ENCODE data around the gene EHMT2. TPM values are rescaled to one million over a fixed set of nuclear protein-coding genes. Genes with fewer than 3 reads are reported as not detected.
A peak's percentile ranks its signal among the peaks of the same experiment; 100 is the strongest.

EHMT2 gene
- total and polyA plus RNA-seq, 5 donors = 13.5 to 24.0 (median 19.9) TPM

- DNase-seq (peak in 2 of 3 donors; percentile 76 to 78), ATAC-seq (peak; percentile 17 to 23)
- Histone ChIP-seq H3K27ac (ENCODE audit: low read length) (no peak overlapping the region), H3K4me1 (ENCODE audit: control insufficient read depth, insufficient read depth, low read length) (no peaks in the 10 kb centered on the region), H3K9me3 (ENCODE audit: control insufficient read depth, low read length) (no peaks in the 10 kb centered on the region), H3K4me3 (ENCODE audit: low read length) (no peak overlapping the region), H3K27me3 (ENCODE audit: control insufficient read depth, insufficient read depth) (no peaks in the 10 kb centered on the region)
- intact Hi-C loops (cut with DNase I) = no loop called here
- 85% methylated on average over 43 of the region's 43 CpGs for WGBS
These were observed 8.9 kb downstream of the EHMT2 start for GRCh38 chr6:31888276-31889258.

GRCh38 chr6:31887173-31888007 is 10.1 kb downstream of the EHMT2 start:
- no peak overlapping the region for H3K27ac ChIP-seq (ENCODE audit: low read length)
- no peak overlapping the region for H3K4me3 ChIP-seq (ENCODE audit: low read length)
- no peak for ATAC-seq
- H3K4me1 ChIP-seq (ENCODE audit: control insufficient read depth, insufficient read depth, low read length) = no peaks in the 10 kb centered on the region
- no peak for DNase-seq
- intact Hi-C loops (cut with DNase I) = no loop called here
- 89% methylated on average over 19 of the region's 19 CpGs for WGBS
- no peaks in the 10 kb centered on the region for H3K27me3 ChIP-seq (ENCODE audit: control insufficient read depth, insufficient read depth)
- no peaks in the 10 kb centered on the region for H3K9me3 ChIP-seq (ENCODE audit: control insufficient read depth, low read length)

- Histone ChIP-seq H3K27ac (ENCODE audit: low read length) (no peak overlapping the region), H3K9me3 (ENCODE audit: control insufficient read depth, low read length) (no peaks in the 10 kb centered on the region), H3K4me1 (ENCODE audit: control insufficient read depth, insufficient read depth, low read length) (no peaks in the 10 kb centered on the region), H3K27me3 (ENCODE audit: control insufficient read depth, insufficient read depth) (no peaks in the 10 kb centered on the region), H3K4me3 (ENCODE audit: low read length) (no peak overlapping the region)
- DNase-seq = peak in 2 of 3 donors; percentile 40 to 56
- intact Hi-C loops (cut with DNase I) = no loop called here
- no peak for ATAC-seq
- WGBS = 93% methylated on average over 18 of the region's 18 CpGs
These were observed 10.9 kb downstream of the EHMT2 start for GRCh38 chr6:31886541-31886991.

- Histone ChIP-seq H3K27me3 (ENCODE audit: control insufficient read depth, insufficient read depth) (no peaks in the 10 kb centered on the region), H3K27ac (ENCODE audit: low read length) (no peak overlapping the region), H3K4me1 (ENCODE audit: control insufficient read depth, insufficient read depth, low read length) (no peaks in the 10 kb centered on the region), H3K4me3 (ENCODE audit: low read length) (no peak overlapping the region), H3K9me3 (ENCODE audit: control insufficient read depth, low read length) (no peaks in the 10 kb centered on the region)
- WGBS = 94% methylated on average over 22 of the region's 22 CpGs
- DNase-seq (peak in 2 of 3 donors; percentile 27 to 39), ATAC-seq (no peak)
- intact Hi-C loops (cut with DNase I) = no loop called here
These were observed 12.9 kb downstream of the EHMT2 start for GRCh38 chr6:31884528-31885035.

GRCh38 chr6:31883676-31884075 is 13.8 kb downstream of the EHMT2 start:
- intact Hi-C loops (cut with DNase I) = no loop called here
- DNase-seq (peak in 1 of 3 donors; percentile 12), ATAC-seq (no peak)
- Histone ChIP-seq H3K27ac (ENCODE audit: low read length) (no peak overlapping the region), H3K27me3 (ENCODE audit: control insufficient read depth, insufficient read depth) (no peaks in the 10 kb centered on the region), H3K4me3 (ENCODE audit: low read length) (no peak overlapping the region), H3K4me1 (ENCODE audit: control insufficient read depth, insufficient read depth, low read length) (no peaks in the 10 kb centered on the region), H3K9me3 (ENCODE audit: control insufficient read depth, low read length) (no peaks in the 10 kb centered on the region)
- 93% methylated on average over 12 of the region's 12 CpGs for WGBS

GRCh38 chr6:31882344-31882743 is 15.2 kb downstream of the EHMT2 start:
- WGBS = 81% methylated on average over 6 of the region's 6 CpGs
- H3K27me3 ChIP-seq (ENCODE audit: control insufficient read depth, insufficient read depth) = no peaks in the 10 kb centered on the region
- intact Hi-C loops (cut with DNase I) = no loop called here
- no peaks in the 10 kb centered on the region for H3K4me1 ChIP-seq (ENCODE audit: control insufficient read depth, insufficient read depth, low read length)
- peak in 1 of 3 donors; percentile 46 for DNase-seq
- H3K4me3 ChIP-seq (ENCODE audit: low read length) = no peak overlapping the region
- ATAC-seq = no peak
- H3K9me3 ChIP-seq (ENCODE audit: control insufficient read depth, low read length) = no peaks in the 10 kb centered on the region
- H3K27ac ChIP-seq (ENCODE audit: low read length) = no peak overlapping the region

- Histone ChIP-seq H3K27ac (ENCODE audit: low read length) (no peak overlapping the region), H3K9me3 (ENCODE audit: control insufficient read depth, low read length) (no peaks in the 10 kb centered on the region), H3K4me3 (ENCODE audit: low read length) (no peak overlapping the region), H3K27me3 (ENCODE audit: control insufficient read depth, insufficient read depth) (no peaks in the 10 kb centered on the region), H3K4me1 (ENCODE audit: control insufficient read depth, insufficient read depth, low read length) (no peaks in the 10 kb centered on the region)
- WGBS = 80% methylated on average over 9 of the region's 9 CpGs
- DNase-seq (peak in 2 of 3 donors; percentile 29 to 31), ATAC-seq (no peak)
- intact Hi-C loops (cut with DNase I) = no loop called here
These were observed 16.2 kb downstream of the EHMT2 start for GRCh38 chr6:31881136-31881859.

- no peak overlapping the region for H3K4me3 ChIP-seq (ENCODE audit: low read length)
- H3K4me1 ChIP-seq (ENCODE audit: control insufficient read depth, insufficient read depth, low read length) = no peaks in the 10 kb centered on the region
- ATAC-seq (no peak), DNase-seq (no peak)
- H3K9me3 ChIP-seq (ENCODE audit: control insufficient read depth, low read length) = no peaks in the 10 kb centered on the region
- 90% methylated on average over 10 of the region's 10 CpGs for WGBS
- no peak overlapping the region for H3K27ac ChIP-seq (ENCODE audit: low read length)
- intact Hi-C loops (cut with DNase I) = no loop called here
- H3K27me3 ChIP-seq (ENCODE audit: control insufficient read depth, insufficient read depth) = no peaks in the 10 kb centered on the region
These were observed 16.9 kb downstream of the EHMT2 start for GRCh38 chr6:31880616-31881015.

GRCh38 chr6:31879901-31880300 is 17.6 kb downstream of the EHMT2 start:
- H3K4me3 ChIP-seq (ENCODE audit: low read length) = no peak overlapping the region
- peak in 1 of 3 donors; percentile 75 for DNase-seq
- no peaks in the 10 kb centered on the region for H3K27me3 ChIP-seq (ENCODE audit: control insufficient read depth, insufficient read depth)
- intact Hi-C loops (cut with DNase I) = no loop called here
- no peaks in the 10 kb centered on the region for H3K4me1 ChIP-seq (ENCODE audit: control insufficient read depth, insufficient read depth, low read length)
- no peak for ATAC-seq
- no peak overlapping the region for H3K27ac ChIP-seq (ENCODE audit: low read length)
- WGBS = 64% methylated on average over 10 of the region's 10 CpGs
- H3K9me3 ChIP-seq (ENCODE audit: control insufficient read depth, low read length) = no peaks in the 10 kb centered on the region

GRCh38 chr6:31879143-31879542 is 18.4 kb downstream of the EHMT2 start:
- H3K27me3 ChIP-seq (ENCODE audit: control insufficient read depth, insufficient read depth) = no peaks in the 10 kb centered on the region
- DNase-seq = no peak
- H3K9me3 ChIP-seq (ENCODE audit: control insufficient read depth, low read length) = no peaks in the 10 kb centered on the region
- H3K27ac ChIP-seq (ENCODE audit: low read length) = no peak overlapping the region
- ATAC-seq = no peak
- no peak overlapping the region for H3K4me3 ChIP-seq (ENCODE audit: low read length)
- WGBS = 71% methylated on average over 13 of the region's 13 CpGs
- intact Hi-C loops (cut with DNase I) = no loop called here
- H3K4me1 ChIP-seq (ENCODE audit: control insufficient read depth, insufficient read depth, low read length) = no peaks in the 10 kb centered on the region
